Activated T-helper 1 cell treated with Interleukin-2 at 50 U/mL for 16 hours (primary cell): ENCODE results near the gene CSNK1G1.
"Not testable (repeated sequence)": the region's sequence is repeated elsewhere in the genome, so short reads cannot be mapped to it uniquely, and the experiment has no call there.

ENCODE experiments used
- DNase-seq: peaks from one replicate; pipeline ENCODE4 v3.0.0-alpha.2; 2020; ENCODE audit warnings: low read depth

CSNK1G1 gene

GRCh38 chr15:64355944-64356709 lies at the start of gene CSNK1G1:
Gene CSNK1G1 (minus strand): TSS chr15:64356173. CDS start chr15:64300499, 55,674 bp downstream.
- DNase-seq: peak; percentile 87

GRCh38 chr15:64400583-64400982 lies 44.6 kb upstream of the CSNK1G1 start:
- no peak for DNase-seq

- no peak for DNase-seq
These were observed 42.6 kb upstream of the CSNK1G1 start for GRCh38 chr15:64398575-64398974.

GRCh38 chr15:64396789-64397188 lies 40.8 kb upstream of the CSNK1G1 start:
- no peak for DNase-seq

GRCh38 chr15:64392471-64392870 lies 36.5 kb upstream of the CSNK1G1 start:
- not testable (repeated sequence) for DNase-seq

- no peak for DNase-seq
These were observed 33.1 kb upstream of the CSNK1G1 start for GRCh38 chr15:64389036-64389435.

- DNase-seq: peak; percentile 95
These were observed 31.7 kb upstream of the CSNK1G1 start, which contains the start of gene TRIP4 for GRCh38 chr15:64387562-64388168. Gene TRIP4 (plus strand): TSS chr15:64387836. CDS start chr15:64387864, 28 bp downstream.

- DNase-seq: no peak
These were observed 30.3 kb upstream of the CSNK1G1 start for GRCh38 chr15:64386291-64386690.

- DNase-seq: no peak
These were observed 27.8 kb upstream of the CSNK1G1 start for GRCh38 chr15:64383760-64384159.

GRCh38 chr15:64381000-64381751 lies 25.2 kb upstream of the CSNK1G1 start, which contains the start of gene PCLAF:
Gene PCLAF (minus strand): TSS chr15:64381441. CDS start chr15:64381371, 70 bp downstream.
- peak; percentile 82 for DNase-seq

- not testable (repeated sequence) for DNase-seq
These were observed 24.3 kb upstream of the CSNK1G1 start for GRCh38 chr15:64380130-64380870.

- DNase-seq: no peak
These were observed 23.4 kb upstream of the CSNK1G1 start for GRCh38 chr15:64379216-64379960.

GRCh38 chr15:64373360-64373759 lies 17.4 kb upstream of the CSNK1G1 start:
- no peak for DNase-seq

- DNase-seq: not testable (repeated sequence)
These were observed 15.4 kb upstream of the CSNK1G1 start for GRCh38 chr15:64371383-64371782.

- DNase-seq: no peak
These were observed 13.2 kb upstream of the CSNK1G1 start for GRCh38 chr15:64369078-64369607.

- DNase-seq: no peak
These were observed 5.3 kb upstream of the CSNK1G1 start for GRCh38 chr15:64361259-64361658.

- DNase-seq: no peak
These were observed 702 bp upstream of the CSNK1G1 start for GRCh38 chr15:64356710-64357040.

GRCh38 chr15:64355348-64355943 lies 527 bp downstream of the CSNK1G1 start:
- peak; percentile 1 for DNase-seq

- DNase-seq: no peak
These were observed 1.2 kb downstream of the CSNK1G1 start for GRCh38 chr15:64354688-64355344.

GRCh38 chr15:64351265-64351664 lies 4.7 kb downstream of the CSNK1G1 start:
- no peak for DNase-seq
